Keratinocyte (primary cell): ENCODE results near the gene CPLX3. TPM values are rescaled to one million over a fixed set of nuclear protein-coding genes. Genes with fewer than 3 reads are reported as not detected.

Experiments
- DNase-seq: peaks from one replicate; pipeline ENCODE4 v3.0.0-alpha.2; 2011; ENCODE audit warnings: low read depth, missing footprints, low spot score
- FAIRE-seq: peaks from 2 replicates; lab custom pipeline; 2011; peaks lifted over from hg19 to GRCh38; lab: Jason Lieb, UNC
- H2AFZ ChIP-seq: 2 replicates; pipeline ENCODE4 v1.6.0; 2012; ENCODE audit warnings: low read length, control low read depth, inconsistent platforms; ENCODE audit not compliant: control insufficient read depth
- H3K27ac ChIP-seq: 2 replicates; pipeline ENCODE4 v1.5.1; 2011; ENCODE audit warnings: low read length; ENCODE audit not compliant: control insufficient read depth, insufficient read depth
- H3K27me3 ChIP-seq: 3 replicates; pipeline ENCODE4 v1.6.0; 2011; ENCODE audit warnings: low read length; ENCODE audit not compliant: control insufficient read depth, insufficient read depth; ENCODE audit errors: extremely low read depth
- H3K36me3 ChIP-seq, 2 experiments: 2 replicates in 1 of 2; 3 replicates in 1 of 2; pipeline ENCODE4 v1.5.1; 2011; ENCODE audit warnings: low read length in 2 of 2, mild to moderate bottlenecking in 1 of 2; ENCODE audit not compliant: control insufficient read depth in 2 of 2, insufficient read depth in 2 of 2; ENCODE audit errors: extremely low read depth in 1 of 2
- H3K4me1 ChIP-seq: 3 replicates; pipeline ENCODE4 v1.5.1; 2011; ENCODE audit warnings: low read length; ENCODE audit not compliant: control insufficient read depth, insufficient read depth; ENCODE audit errors: extremely low read depth
- H3K4me2 ChIP-seq: 3 replicates; pipeline ENCODE4 v1.6.0; 2011; ENCODE audit warnings: low read depth, low read length; ENCODE audit not compliant: control insufficient read depth, insufficient read depth; ENCODE audit errors: extremely low read depth
- H3K4me3 ChIP-seq, 3 experiments: fragments of 200-600 bp in 1 of 3; sonication (generic) in 1 of 3; 2 replicates in 2 of 3; 3 replicates in 1 of 3; pipeline ENCODE4 v1.5.1; 2011 to 2016; ENCODE audit warnings: low read length in 3 of 3, mild to moderate bottlenecking in 3 of 3, control low read depth in 2 of 3, inconsistent platforms in 1 of 3, low read depth in 1 of 3, mixed read lengths in 1 of 3, mixed run types in 1 of 3, moderate library complexity in 1 of 3; ENCODE audit not compliant: control insufficient read depth in 2 of 3, insufficient read depth in 2 of 3; ENCODE audit errors: extremely low read depth in 1 of 3
- H3K79me2 ChIP-seq: 2 replicates; pipeline ENCODE4 v1.6.0; 2012; ENCODE audit warnings: low read length; ENCODE audit not compliant: control insufficient read depth, insufficient read depth
- H3K9ac ChIP-seq: 3 replicates; pipeline ENCODE4 v1.6.0; 2011; ENCODE audit warnings: low read length; ENCODE audit not compliant: control insufficient read depth, insufficient read depth; ENCODE audit errors: extremely low read depth
- H3K9me1 ChIP-seq: 3 replicates; pipeline ENCODE4 v1.6.0; 2011; ENCODE audit warnings: low read length; ENCODE audit not compliant: control insufficient read depth, insufficient read depth; ENCODE audit errors: extremely low read depth
- H3K9me3 ChIP-seq: 2 replicates; pipeline ENCODE4 v1.5.1; 2012; ENCODE audit warnings: low read depth, low read length; ENCODE audit not compliant: control insufficient read depth
- H4K20me1 ChIP-seq: 3 replicates; pipeline ENCODE4 v1.6.0; 2011; ENCODE audit warnings: low read length; ENCODE audit not compliant: control insufficient read depth, insufficient read depth; ENCODE audit errors: extremely low read depth
- CTCF ChIP-seq, 3 experiments: IDR thresholded peaks in 1 of 3; conservative IDR thresholded peaks in 1 of 3; optimal IDR thresholded peaks in 1 of 3; 2 replicates in 2 of 3; 3 replicates in 1 of 3; pipeline versions ENCODE3 to v1.5.1; 2011; ENCODE audit warnings: low read length in 3 of 3, mild to moderate bottlenecking in 3 of 3, moderate library complexity in 2 of 3, control low read depth in 1 of 3, inconsistent platforms in 1 of 3; ENCODE audit not compliant: insufficient read depth in 2 of 3; ENCODE audit errors: extremely low read depth in 1 of 3
- EZH2 ChIP-seq: IDR thresholded peaks from one replicate; pipeline ENCODE4 v1.6.1; 2012; ENCODE audit warnings: inconsistent platforms, mild to moderate bottlenecking, low read length, moderate library complexity
- dilution Hi-C: fragments of 300-500 bp; cut with MboI; formaldehyde crosslinking; loops from one replicate; pipeline ENCODE4 v1.7.0; 2020; ENCODE audit warnings: low sequenced_read_pairs; ENCODE audit not compliant: extremely low pct_ligation_motif_present
- polyA plus RNA-seq, 5 experiments: library from polyadenylated mRNA; depleted of rRNA in 3 of 5; stranded (reverse) in 3 of 5; stranded (forward) in 1 of 5; unstranded in 1 of 5; fragments of >200 nt; gene quantifications; 1 replicate in 1 of 5; 2 replicates in 3 of 5; 3 replicates in 1 of 5; pipeline versions ENCODE4 v1.2.1 to v1.2.3, GENCODE V29; 2011 to 2012; ENCODE audit warnings: missing spikeins in 2 of 5, low read depth in 1 of 5, low replicate concordance in 1 of 5
- small RNA-seq, 3 experiments: library from RNA; depleted of rRNA; stranded (forward); fragments of <200 nt; gene quantifications; one replicate each; pipeline ENCODE3, GENCODE V24; 2012; ENCODE audit warnings: low read depth in 3 of 3, low replicate concordance in 1 of 3; ENCODE audit not compliant: insufficient read length in 3 of 3

Gene CPLX3
- polyA plus RNA-seq, 1 donor (not counting 4 experiments of a cell fraction or from before 2014, with no cell fraction given) = not detected

GRCh38 chr15:74878273-74878672, 51.8 kb downstream of the CPLX3 start:
- H3K9ac ChIP-seq = no peak overlapping the region
- no peak overlapping the region for H3K4me3 ChIP-seq
- no peaks in the 10 kb centered on the region for H3K36me3 ChIP-seq
- FAIRE-seq (no peak), DNase-seq (no peak)
- no peaks in the 10 kb centered on the region for H3K27me3 ChIP-seq
- no peaks in the 10 kb centered on the region for H4K20me1 ChIP-seq
- H3K79me2 ChIP-seq = no peaks in the 10 kb centered on the region
- TF ChIP-seq CTCF (optimal IDR thresholded peaks at IDR 0.05 in 1 of 3, IDR thresholded peaks at IDR 0.05 in 1 of 3, conservative IDR thresholded peaks at IDR 0.05 in 1 of 3; ENCODE audit: extremely low read depth in 1 of 3, insufficient read depth in 2 of 3, low read length in 3 of 3) = no peak
- no peak for TF ChIP-seq EZH2
- dilution Hi-C loops = no loop called here
- peaks cover 3% of the 10 kb centered on the region for H3K4me1 ChIP-seq
- no peak overlapping the region for H2AFZ ChIP-seq
- no peaks in the 10 kb centered on the region for H3K9me1 ChIP-seq
- no peaks in the 10 kb centered on the region for H3K9me3 ChIP-seq
- no peak overlapping the region for H3K4me2 ChIP-seq
- no peak overlapping the region for H3K27ac ChIP-seq

Small RNA genes within 50 kb of the gene (small RNA-seq; reads per million reads assigned to genes)
- gene CPLX3 = 0 reads per million in 3 experiments
- 0 reads per million in 3 experiments for gene MIR4513
- gene MIR6882 = 0.07 to 2.3 (median 1.0) reads per million in 3 experiments

Other genes starting within 250 kb of the CPLX3 start
- gene CLK3, start 210.8 kb upstream of the CPLX3 start, polyA plus RNA-seq = 54.8 to 72.6 TPM (median 61.2 TPM) in 3 replicates
- gene EDC3, start 130.6 kb upstream of the CPLX3 start, polyA plus RNA-seq = 33.6 to 45.4 TPM (median 38.1 TPM) in 3 replicates
- 3.1 to 23.4 TPM (median 4.8 TPM) in 3 replicates for gene CYP1A1, start 101.1 kb upstream of the CPLX3 start, polyA plus RNA-seq
- 0.04 to 0.09 TPM in 2 of 3 replicates, not detected in the other for gene CYP1A2, start 77.8 kb upstream of the CPLX3 start, polyA plus RNA-seq
- 14.9 to 41.5 TPM (median 17.2 TPM) in 3 replicates for gene CSK, start 44.5 kb upstream of the CPLX3 start, polyA plus RNA-seq
- gene LMAN1L, start 13.8 kb upstream of the CPLX3 start, polyA plus RNA-seq = not detected in 3 replicates
- 12.0 to 26.4 TPM (median 16.5 TPM) in 3 replicates for gene ULK3, start 16.5 kb downstream of the CPLX3 start, polyA plus RNA-seq
- gene SCAMP2, start 46.7 kb downstream of the CPLX3 start, polyA plus RNA-seq = 72.8 to 114 TPM (median 83.5 TPM) in 3 replicates
- gene MPI, start 63.4 kb downstream of the CPLX3 start, polyA plus RNA-seq = 35.5 to 58.6 TPM (median 39.2 TPM) in 3 replicates
- 32.1 to 73.4 TPM (median 45.4 TPM) in 3 replicates for gene FAM219B, start 80.2 kb downstream of the CPLX3 start, polyA plus RNA-seq
- gene COX5A, start 111.4 kb downstream of the CPLX3 start, polyA plus RNA-seq = 132 to 245 TPM (median 217 TPM) in 3 replicates
- 0.60 to 1.0 TPM (median 0.62 TPM) in 3 replicates for gene RPP25, start 130.1 kb downstream of the CPLX3 start, polyA plus RNA-seq
- gene SCAMP5, start 168.9 kb downstream of the CPLX3 start, polyA plus RNA-seq = 1.9 to 3.0 TPM (median 2.9 TPM) in 3 replicates
- 11.9 to 14.3 TPM (median 13.7 TPM) in 3 replicates for gene PPCDC, start 197.0 kb downstream of the CPLX3 start, polyA plus RNA-seq